ENCODE data around the gene NDEL1.

The NDEL1 gene

DNA sequence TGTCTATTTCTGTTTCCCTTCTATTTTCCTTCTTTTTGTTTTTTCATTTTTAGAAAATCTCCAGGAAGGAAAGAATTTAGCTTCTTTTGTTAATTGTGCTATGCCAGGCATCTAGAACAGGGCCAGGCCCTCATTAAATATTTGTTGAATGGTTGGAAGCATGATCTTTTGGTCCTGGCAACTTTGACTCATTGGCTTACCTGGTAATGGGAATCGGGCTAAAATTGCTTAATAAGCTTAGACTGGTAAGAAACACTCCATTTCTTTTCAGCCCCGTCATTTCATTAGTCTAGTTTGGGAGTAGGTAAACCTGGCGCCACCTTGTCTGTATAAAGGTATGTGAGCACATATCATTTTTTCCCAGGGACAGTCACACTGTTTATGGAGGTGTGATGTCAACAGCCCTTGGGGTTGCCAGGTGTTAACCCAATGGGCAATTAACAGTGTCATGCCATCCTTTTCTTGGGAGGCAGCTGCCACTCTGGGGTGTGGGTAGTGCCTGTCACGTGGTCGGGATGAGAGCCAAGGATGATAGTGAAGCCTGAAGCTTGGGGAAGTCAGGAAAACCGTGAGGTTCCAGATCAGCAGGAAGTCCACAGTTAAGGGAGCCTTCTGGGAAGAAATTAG is 9.5 kb upstream of the NDEL1 start:
- CTCF ChIA-PET = interaction anchor here (2.6 kb wide), 1 partner anchor 16 kb away, joined by 8 read pairs; no protein-coding TSS in a partner anchor
- Mint-ChIP-seq H3K36me3 (no peaks in the 10 kb centered on the region), H3K27ac (no peak overlapping the region), H3K4me1 (no peaks in the 10 kb centered on the region), H3K4me3 (no peak overlapping the region), H3K9me3 (no peaks in the 10 kb centered on the region), H3K27me3 (peaks cover 35% of the 10 kb centered on the region)
- no peak for DNase-seq

DNA sequence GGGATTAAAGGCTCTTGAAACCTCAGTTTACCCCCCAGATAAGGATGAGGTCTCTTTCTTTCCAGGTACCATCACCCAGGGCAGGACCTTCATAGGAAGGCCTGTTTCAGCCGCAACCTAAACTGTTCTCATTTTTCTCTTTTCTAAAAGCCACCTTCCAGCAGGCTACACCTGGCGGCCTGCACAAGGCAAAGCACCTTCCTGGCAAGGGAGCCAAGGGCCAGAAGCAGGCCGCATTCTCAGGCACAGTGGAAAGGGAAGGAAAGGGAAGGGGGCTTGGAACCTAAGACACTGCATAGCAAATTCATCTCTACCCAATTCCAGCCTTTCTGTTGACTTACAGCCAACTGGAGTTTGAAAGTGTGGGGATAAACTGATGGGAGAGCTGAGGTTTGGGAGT is 8.9 kb upstream of the NDEL1 start:
- no peak overlapping the region for H3K4me3 Mint-ChIP-seq
- peaks cover 35% of the 10 kb centered on the region for H3K27me3 Mint-ChIP-seq
- no peak overlapping the region for H3K27ac Mint-ChIP-seq
- CTCF ChIA-PET = interaction anchor here (2.6 kb wide), 1 partner anchor 16 kb away, joined by 8 read pairs; no protein-coding TSS in a partner anchor
- H3K4me1 Mint-ChIP-seq = no peaks in the 10 kb centered on the region
- no peak for DNase-seq
- H3K9me3 Mint-ChIP-seq = no peaks in the 10 kb centered on the region
- H3K36me3 Mint-ChIP-seq = no peaks in the 10 kb centered on the region

DNA sequence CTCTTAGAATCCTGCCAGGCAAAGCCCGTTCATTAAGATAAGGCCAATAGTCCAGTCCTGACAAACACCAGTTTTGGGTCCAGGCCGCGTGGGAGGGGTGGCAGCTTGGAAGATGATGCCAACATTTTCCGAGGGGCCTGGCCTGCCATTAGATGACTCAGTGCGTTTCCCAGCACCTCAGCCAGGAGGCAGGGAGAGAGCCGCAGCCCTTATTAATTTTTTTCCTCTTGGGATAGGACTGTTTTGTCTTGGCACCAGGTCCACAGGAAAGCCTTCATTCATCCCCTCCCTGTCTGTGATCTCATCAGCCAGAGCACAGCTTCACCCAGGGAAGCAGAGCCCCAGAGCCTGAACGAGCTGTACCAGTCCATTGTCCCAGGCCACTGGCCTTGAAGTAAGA is 4.7 kb upstream of the NDEL1 start:
- DNase-seq = no peak
- Mint-ChIP-seq H3K36me3 (no peaks in the 10 kb centered on the region), H3K9me3 (no peaks in the 10 kb centered on the region), H3K27ac (no peak overlapping the region), H3K27me3 (peaks cover 11% of the 10 kb centered on the region), H3K4me3 (no peak overlapping the region), H3K4me1 (peaks cover 8% of the 10 kb centered on the region)
- CTCF ChIA-PET = interaction anchor here (0.5 kb wide), 1 partner anchor 40 kb away, joined by 4 read pairs; no protein-coding TSS in a partner anchor

DNA sequence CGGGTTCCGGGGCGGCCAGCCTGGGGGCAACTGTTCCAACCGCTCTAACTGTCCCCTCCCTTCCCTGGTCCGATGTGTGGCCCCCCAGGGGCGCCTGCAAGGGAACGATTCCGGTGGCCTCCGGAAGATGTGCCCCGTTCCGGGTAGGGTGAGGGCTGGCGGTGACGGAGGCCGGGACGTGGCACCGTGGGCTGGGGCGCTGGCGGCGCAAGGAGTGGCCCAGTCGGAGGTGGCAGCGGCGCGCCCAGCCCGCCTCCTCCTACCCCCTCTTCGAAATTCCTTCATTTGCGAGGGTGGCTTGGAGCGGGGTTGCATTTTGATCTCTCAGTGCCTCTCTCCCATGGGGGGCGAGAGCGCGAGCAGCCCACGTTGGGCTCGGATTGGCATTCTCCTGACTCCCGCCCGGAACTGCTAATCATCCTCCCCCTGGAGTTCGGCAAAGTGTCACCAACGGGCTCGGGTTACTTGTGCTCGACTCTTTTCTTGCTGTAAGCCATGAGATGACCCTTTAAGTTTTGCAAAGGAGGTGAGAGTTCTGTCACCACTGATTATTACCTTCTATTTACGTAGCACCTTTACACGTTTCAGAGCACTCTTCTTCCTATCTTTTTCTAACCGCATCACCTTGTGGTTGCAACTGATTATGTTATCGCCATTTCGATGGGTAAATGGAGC is 622 bp downstream of the NDEL1 start:
- peaks cover 11% of the 10 kb centered on the region for H3K36me3 Mint-ChIP-seq
- peak overlapping the region; percentile 98 for H3K27ac Mint-ChIP-seq
- CTCF ChIA-PET = interaction anchor here (0.7 to 0.8 kb wide), 2 partner anchors 26 to 350 kb away, joined by 3 to 5 read pairs; no protein-coding TSS in a partner anchor
- peaks cover 39% of the 10 kb centered on the region for H3K4me1 Mint-ChIP-seq
- DNase-seq = peak; percentile 77
- no peaks in the 10 kb centered on the region for H3K27me3 Mint-ChIP-seq
- peak overlapping the region; percentile 91 for H3K4me3 Mint-ChIP-seq
- no peaks in the 10 kb centered on the region for H3K9me3 Mint-ChIP-seq

DNA sequence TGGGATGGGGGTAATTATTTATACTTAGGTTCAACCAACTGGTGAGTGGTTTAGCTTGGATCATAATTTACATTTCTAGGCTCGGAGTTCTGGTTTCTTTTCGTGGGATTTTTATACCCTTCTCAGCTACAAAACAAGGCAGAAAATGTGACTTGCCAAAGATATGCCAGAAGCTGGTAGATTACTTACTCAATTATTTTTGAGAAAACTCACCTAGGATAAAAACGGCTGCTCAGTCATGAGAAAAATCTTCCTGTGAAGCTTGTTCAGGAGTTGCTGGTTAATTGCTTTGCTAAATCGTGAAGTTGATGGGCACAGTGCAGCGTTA is 1.1 kb downstream of the NDEL1 start:
- peaks cover 43% of the 10 kb centered on the region for H3K4me1 Mint-ChIP-seq
- no peak for DNase-seq

DNA sequence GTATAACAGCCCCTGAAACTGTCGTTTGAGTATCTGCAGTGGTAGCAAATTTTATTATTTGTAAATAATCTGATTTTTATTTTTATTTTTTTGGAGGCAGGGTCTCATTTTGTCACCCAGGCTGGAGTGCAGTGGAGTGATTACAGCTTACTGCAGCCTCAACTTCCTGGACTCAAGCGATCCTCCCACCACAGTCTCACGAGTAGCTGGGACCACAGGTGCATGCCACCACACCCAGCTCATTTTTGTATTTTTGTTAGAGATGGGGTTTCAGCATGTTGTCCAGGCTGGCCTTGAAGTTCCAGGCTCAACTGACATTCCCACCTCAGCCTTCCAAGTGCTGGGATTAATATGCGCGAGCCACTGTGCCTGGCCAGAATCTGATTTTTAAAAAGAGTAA is 2.8 kb downstream of the NDEL1 start:
- Mint-ChIP-seq H3K36me3 (peaks cover 12% of the 10 kb centered on the region), H3K4me1 (peaks cover 50% of the 10 kb centered on the region), H3K9me3 (no peaks in the 10 kb centered on the region), H3K27me3 (no peaks in the 10 kb centered on the region), H3K4me3 (no peak overlapping the region), H3K27ac (peak overlapping the region; percentile 49)
- DNase-seq = peak; percentile 30
- CTCF ChIA-PET = no interaction called here

More for the DNA sequence above, 1.1 kb downstream of the NDEL1 start:
- peak overlapping the region; percentile 98 for H3K27ac Mint-ChIP-seq
- no peaks in the 10 kb centered on the region for H3K27me3 Mint-ChIP-seq
- H3K9me3 Mint-ChIP-seq = no peaks in the 10 kb centered on the region
- H3K4me3 Mint-ChIP-seq = peak overlapping the region; percentile 91
- H3K36me3 Mint-ChIP-seq = peaks cover 11% of the 10 kb centered on the region
- CTCF ChIA-PET = interaction anchor here (0.8 kb wide), 1 partner anchor 27 kb away, joined by 5 read pairs; no protein-coding TSS in a partner anchor

DNA sequence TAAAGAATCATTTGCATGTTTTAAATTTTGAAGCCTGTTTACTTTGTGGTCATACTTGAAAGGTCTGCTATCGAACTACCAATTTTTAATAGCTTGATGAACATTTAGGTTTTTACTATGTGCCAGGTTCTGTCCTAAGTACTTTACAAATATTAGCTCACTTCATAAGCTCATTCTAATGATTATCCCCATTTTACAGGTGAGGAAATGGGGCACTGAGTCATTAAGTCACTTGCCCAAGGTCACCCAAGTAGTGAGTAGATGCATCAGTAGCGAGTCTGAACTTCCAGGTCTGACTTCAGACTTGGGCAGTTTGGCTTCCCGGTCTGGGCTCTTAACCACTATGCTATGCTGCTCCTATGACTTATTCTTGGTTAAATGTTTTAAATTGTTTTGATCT is 4.0 kb downstream of the NDEL1 start:
- Mint-ChIP-seq H3K4me1 (peaks cover 50% of the 10 kb centered on the region), H3K9me3 (no peaks in the 10 kb centered on the region), H3K36me3 (peaks cover 20% of the 10 kb centered on the region), H3K4me3 (no peak overlapping the region), H3K27me3 (no peaks in the 10 kb centered on the region), H3K27ac (peak overlapping the region; percentile 61)
- CTCF ChIA-PET = no interaction called here
- no peak for DNase-seq

DNA sequence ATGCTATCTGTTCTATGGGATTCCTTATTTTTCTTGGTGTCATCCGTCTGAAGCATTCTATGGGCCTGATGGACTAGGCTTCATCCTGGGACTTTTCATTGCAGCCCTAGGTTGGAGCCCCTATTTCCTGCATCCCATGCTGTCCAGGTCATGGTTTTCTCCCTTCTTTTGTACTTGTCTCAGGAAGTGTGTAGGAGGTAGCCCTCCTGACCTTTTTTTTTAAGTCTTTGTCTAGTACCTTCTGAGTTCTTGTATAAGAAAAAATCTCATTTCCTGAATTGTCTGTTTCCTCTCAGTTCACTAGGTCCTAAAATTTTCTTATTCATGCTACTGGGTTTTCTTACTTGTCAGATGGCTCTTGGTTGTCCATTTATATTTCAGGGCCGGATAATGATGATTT is 6.0 kb downstream of the NDEL1 start:
- no peak for DNase-seq
- Mint-ChIP-seq H3K4me1 (peaks cover 40% of the 10 kb centered on the region), H3K4me3 (no peak overlapping the region), H3K27me3 (no peaks in the 10 kb centered on the region), H3K27ac (no peak overlapping the region), H3K9me3 (no peaks in the 10 kb centered on the region), H3K36me3 (peaks cover 34% of the 10 kb centered on the region)
- CTCF ChIA-PET = no interaction called here

DNA sequence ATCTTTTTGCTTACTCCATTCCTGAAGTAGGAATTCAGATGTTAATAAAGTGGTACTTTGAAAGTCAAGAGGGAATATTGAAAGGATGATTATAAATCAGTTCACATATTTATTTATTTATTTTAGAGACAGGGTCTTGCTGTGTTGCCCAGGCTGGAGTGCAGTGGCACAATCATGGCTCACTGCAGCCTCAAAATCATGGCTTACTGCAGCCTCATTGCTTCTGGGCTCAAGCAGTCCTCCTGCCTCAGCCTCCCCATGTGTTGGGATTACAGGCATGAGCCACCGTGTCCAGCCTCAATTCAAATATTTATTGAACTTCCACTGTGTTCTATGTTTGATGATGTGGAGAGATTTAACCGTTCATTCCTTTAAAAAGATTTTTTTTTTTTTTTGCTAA is 6.6 kb downstream of the NDEL1 start:
- Mint-ChIP-seq H3K27ac (no peak overlapping the region), H3K4me3 (no peak overlapping the region), H3K27me3 (no peaks in the 10 kb centered on the region), H3K4me1 (peaks cover 35% of the 10 kb centered on the region), H3K9me3 (no peaks in the 10 kb centered on the region), H3K36me3 (peaks cover 38% of the 10 kb centered on the region)
- DNase-seq = no peak
- CTCF ChIA-PET = no interaction called here

DNA sequence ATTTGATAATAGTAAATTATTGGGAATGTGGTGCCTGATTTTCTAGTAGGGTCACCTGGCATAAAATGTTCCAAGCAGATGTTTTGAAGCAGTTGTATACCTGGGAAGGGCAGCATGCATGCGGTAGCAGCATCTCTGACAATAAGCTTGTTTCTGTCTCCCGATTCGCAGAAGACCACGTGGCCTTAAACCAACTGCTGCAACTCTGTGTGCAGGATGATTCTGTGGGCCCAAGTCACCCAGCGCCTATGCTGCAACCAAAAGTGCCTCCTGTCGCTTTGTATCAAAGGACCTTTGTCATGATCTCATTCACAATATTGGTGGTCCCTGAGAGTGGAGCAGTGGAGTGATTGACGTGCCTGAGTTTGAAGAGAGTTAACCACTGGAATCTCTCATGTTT is 8.1 kb downstream of the NDEL1 start:
- CTCF ChIA-PET = no interaction called here
- Mint-ChIP-seq H3K4me3 (no peak overlapping the region), H3K36me3 (peaks cover 45% of the 10 kb centered on the region), H3K4me1 (peaks cover 22% of the 10 kb centered on the region), H3K27me3 (no peaks in the 10 kb centered on the region), H3K27ac (no peak overlapping the region), H3K9me3 (no peaks in the 10 kb centered on the region)
- no peak for DNase-seq

DNA sequence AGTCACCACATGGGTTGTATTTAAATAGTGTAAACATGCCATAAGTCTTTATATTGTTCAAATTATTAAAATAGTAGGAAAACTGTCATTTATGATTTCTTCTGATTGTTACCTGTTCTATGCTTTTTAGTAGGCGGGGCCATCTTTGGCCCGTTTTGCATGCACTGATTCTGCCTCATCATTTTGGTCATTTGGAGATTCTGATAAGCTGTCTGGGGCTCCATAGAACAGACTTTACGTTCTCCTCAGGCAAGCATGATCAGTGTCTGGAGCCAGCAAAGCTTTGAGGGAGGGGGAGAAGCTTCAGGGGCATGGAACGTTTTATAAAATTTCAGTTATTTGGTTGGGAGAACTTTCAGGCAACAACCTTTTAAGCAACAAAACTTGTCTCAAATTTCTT is 8.8 kb downstream of the NDEL1 start:
- CTCF ChIA-PET = interaction anchor here (0.9 kb wide), 1 partner anchor 60 kb away, joined by 3 read pairs; no protein-coding TSS in a partner anchor
- no peak overlapping the region for H3K27ac Mint-ChIP-seq
- peaks cover 47% of the 10 kb centered on the region for H3K36me3 Mint-ChIP-seq
- no peak for DNase-seq
- H3K4me3 Mint-ChIP-seq = no peak overlapping the region
- H3K27me3 Mint-ChIP-seq = no peaks in the 10 kb centered on the region
- H3K4me1 Mint-ChIP-seq = peaks cover 20% of the 10 kb centered on the region
- no peaks in the 10 kb centered on the region for H3K9me3 Mint-ChIP-seq

DNA sequence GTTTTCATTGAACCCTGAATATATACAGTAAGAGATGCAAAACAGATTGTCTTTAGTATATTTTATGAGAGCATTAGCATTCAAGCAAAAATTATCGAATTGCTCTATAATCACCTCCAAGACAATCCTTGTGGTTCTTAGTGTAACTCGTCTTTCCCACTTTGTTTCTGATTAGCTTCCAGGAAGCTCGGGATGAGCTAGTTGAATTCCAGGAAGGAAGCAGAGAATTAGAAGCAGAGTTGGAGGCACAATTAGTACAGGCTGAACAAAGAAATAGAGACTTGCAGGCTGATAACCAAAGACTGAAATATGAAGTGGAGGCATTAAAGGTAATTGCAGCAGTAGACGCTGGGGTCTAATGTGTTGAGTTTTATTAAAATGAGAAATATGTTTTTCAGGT is 9.9 kb downstream of the NDEL1 start:
- no peaks in the 10 kb centered on the region for H3K9me3 Mint-ChIP-seq
- H3K36me3 Mint-ChIP-seq = peaks cover 48% of the 10 kb centered on the region
- CTCF ChIA-PET = no interaction called here

DNA sequence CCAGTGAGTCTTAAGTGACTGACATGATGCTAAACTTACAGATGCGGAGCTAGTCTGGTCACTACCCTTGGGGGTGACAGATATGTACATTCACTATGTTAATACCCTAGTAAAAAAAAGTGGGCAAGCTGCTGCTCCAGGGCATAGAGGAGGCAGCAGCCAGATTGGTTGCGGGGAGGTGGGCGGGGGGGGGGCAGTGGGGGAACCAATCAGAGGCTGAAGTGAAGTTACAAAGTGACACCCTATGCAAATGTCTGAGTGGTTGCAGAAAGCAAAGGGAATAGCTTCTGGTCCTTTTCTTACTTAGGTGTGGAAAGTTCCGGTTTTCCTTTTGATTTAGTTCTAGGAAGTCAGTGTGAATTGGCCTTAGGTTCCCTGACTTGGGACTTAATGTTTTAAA is 12.1 kb downstream of the NDEL1 start:
- no peak overlapping the region for H3K27ac Mint-ChIP-seq
- DNase-seq = no peak
- no peaks in the 10 kb centered on the region for H3K9me3 Mint-ChIP-seq
- H3K27me3 Mint-ChIP-seq = no peaks in the 10 kb centered on the region
- CTCF ChIA-PET = interaction anchor here (0.8 kb wide), 1 partner anchor 338 kb away, joined by 3 read pairs; no protein-coding TSS in a partner anchor
- no peak overlapping the region for H3K4me3 Mint-ChIP-seq
- peaks cover 2% of the 10 kb centered on the region for H3K4me1 Mint-ChIP-seq
- peaks cover 64% of the 10 kb centered on the region for H3K36me3 Mint-ChIP-seq

More for the DNA sequence above, 9.9 kb downstream of the NDEL1 start:
- H3K27ac Mint-ChIP-seq = no peak overlapping the region
- no peaks in the 10 kb centered on the region for H3K27me3 Mint-ChIP-seq
- no peak overlapping the region for H3K4me3 Mint-ChIP-seq
- no peak for DNase-seq
- peaks cover 16% of the 10 kb centered on the region for H3K4me1 Mint-ChIP-seq

DNA sequence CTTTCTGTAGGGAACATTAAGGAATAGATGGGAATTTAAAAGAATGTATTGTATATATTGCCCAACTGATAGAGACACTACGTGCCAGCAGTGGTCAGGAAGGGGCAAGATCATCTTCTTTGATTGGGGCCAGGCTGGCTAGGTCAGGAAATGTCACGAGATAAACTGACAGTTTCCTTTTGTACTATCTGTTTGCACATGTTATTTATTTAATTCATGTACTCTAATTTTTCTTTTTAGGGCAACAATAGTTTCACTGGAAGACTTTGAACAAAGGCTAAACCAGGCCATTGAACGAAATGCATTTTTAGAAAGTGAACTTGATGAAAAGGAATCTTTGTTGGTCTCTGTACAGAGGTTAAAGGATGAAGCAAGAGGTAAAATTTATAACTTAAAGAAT is 12.6 kb downstream of the NDEL1 start:
- no peak overlapping the region for H3K27ac Mint-ChIP-seq
- peaks cover 67% of the 10 kb centered on the region for H3K36me3 Mint-ChIP-seq
- DNase-seq = no peak
- H3K9me3 Mint-ChIP-seq = no peaks in the 10 kb centered on the region
- H3K4me3 Mint-ChIP-seq = no peak overlapping the region
- CTCF ChIA-PET = no interaction called here
- no peaks in the 10 kb centered on the region for H3K27me3 Mint-ChIP-seq
- peaks cover under 1% of the 10 kb centered on the region for H3K4me1 Mint-ChIP-seq
